ENCODE data around the gene MSH3.
A peak's percentile ranks its signal among the peaks of the same experiment; 100 is the strongest.

MSH3 gene

DNA sequence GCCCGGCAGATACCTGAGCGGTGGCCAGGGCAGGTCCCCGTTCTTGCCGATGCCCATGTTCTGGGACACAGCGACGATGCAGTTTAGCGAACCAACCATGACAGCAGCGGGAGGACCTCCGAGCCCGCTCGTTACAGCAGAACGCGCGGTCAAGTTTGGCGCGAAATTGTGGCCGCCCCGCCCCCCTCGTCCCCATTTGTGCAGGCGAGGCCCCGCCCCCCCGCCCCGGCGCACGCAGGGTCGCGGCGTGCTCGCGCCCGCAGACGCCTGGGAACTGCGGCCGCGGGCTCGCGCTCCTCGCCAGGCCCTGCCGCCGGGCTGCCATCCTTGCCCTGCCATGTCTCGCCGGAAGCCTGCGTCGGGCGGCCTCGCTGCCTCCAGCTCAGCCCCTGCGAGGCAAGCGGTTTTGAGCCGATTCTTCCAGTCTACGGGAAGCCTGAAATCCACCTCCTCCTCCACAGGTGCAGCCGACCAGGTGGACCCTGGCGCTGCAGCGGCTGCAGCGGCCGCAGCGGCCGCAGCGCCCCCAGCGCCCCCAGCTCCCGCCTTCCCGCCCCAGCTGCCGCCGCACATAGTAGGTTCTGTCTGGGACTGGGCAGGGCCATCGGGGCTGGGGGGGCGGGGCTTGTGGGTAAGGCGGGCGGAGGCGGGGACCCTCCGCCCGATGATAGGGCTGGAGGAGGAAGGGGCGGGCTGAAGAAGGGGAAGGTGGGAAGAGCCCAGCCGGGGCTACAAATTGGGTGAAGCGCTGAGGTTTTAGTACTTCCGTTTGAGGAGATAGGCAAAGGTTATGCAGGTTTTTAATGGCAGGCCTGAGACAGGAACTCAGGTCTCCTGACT lies at the start of gene MSH3, which contains the start of gene DHFR:
TSS of gene MSH3 (plus strand) at position 262 of the 840 bp plus-strand sequence. CDS start at position 338, 76 bp downstream.
TSS of gene DHFR (minus strand) at position 593 of the 840 bp plus-strand sequence. CDS start at position 99, 494 bp downstream.
- DNase-seq, result peak; percentile 89

DNA sequence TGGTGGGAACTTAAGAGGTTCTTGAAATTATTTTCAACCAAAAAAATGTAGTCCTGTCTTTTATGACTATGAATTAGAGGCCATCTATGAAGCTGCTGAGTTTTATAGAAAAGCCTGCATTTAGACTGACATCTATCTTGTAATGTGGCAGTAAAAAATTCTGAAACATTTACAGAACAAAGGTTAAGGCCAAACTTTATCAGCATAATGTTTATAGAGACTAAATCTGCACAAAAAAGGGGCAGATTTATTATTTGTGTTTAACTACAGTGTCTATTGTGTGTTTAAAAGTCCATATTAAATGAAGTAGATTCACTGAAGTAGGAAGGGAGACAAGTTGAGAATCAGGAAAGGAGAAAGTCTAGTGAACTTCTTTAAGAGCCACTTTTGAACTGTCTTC lies 47.1 kb upstream of the MSH3 start:
- no peak for DNase-seq

DNA sequence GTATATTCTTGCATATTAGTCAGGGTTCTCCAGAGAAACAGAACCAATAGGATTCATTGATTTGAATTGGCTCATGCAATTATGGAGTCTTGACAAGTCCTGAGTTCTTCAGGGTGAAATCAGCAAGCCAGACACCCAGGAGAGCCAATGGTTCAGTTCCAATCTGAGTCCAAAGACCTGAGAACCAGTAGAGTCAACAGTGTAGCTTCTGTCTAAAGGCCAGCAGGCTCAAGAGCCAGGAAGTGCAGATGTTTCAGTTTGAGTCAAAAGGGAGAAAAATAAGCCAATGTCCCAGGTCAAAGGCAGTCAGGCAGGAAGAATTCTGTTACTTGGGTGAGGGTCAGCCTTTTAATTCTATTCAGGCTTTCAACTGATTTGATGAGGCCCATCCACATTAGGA lies 46.6 kb upstream of the MSH3 start:
- DNase-seq, result no peak

DNA sequence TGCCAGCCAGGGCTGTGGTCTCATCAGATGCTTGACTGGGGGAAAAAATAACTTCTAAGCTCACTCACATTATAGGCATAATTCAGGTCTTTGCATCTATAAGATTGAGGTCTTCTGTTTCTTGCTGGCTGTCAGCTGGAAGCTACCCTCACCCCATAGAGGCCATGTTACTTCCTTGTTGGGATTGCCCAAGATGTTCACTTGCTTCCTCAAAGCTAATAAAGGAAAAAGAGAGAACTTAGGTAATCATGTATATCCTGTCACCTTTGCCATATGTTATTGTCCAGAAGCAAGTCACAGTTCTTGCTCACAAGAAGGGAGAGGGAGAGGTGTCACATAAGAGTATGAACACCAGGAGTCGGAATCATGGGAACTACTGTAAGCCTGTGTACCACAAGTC lies 45.7 kb upstream of the MSH3 start:
- no peak for DNase-seq

DNA sequence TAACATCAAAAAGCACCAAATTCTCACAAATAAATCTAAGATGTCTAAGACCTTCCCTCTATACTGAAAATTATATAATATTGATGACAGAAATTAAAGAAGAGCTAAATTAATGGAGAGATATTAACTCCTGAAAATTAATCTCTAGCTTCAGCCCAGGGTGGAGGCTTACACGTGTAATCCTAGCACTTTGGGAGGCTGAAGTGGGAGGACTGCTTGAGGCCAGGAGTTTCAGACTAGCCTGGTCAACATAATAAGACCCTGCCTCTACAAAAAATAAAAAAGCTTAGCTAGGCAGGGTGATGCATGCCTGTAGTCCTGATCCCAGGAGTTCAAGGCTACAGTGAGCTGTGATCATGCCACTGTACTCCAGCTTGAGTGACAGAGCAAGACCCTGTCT lies 44.8 kb upstream of the MSH3 start:
- DNase-seq, result no peak

DNA sequence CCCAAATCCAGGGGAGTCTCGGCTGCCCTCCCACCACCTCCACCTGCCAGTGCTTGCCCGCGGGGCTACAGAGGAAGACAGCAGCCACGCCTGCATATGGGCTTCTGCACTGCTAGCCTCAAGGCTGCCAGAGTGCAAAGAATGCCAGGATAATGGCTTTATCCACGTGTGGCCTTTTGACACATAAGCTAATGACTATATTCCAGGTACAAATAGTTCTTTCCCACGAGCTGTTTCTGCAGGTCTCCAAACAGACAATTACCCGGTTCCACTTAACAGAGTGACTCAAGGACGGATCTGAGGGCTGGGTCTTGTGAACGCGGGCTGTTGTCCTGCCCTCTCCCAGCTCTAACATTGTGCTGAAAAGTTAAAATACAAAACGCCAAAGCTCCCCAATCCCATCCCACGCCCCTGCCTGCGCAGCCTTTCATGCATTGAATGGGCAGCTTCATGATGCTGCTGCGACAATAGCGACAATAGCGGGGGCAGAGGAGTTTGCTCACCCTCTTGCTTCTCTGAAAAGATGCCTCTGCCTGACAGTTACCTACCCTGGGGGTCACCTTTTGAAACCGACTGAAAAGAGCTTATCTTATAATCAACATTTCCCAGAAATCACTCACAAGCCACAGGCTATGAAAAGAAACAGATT lies 39.1 kb upstream of the MSH3 start:
- no peak for DNase-seq

DNA sequence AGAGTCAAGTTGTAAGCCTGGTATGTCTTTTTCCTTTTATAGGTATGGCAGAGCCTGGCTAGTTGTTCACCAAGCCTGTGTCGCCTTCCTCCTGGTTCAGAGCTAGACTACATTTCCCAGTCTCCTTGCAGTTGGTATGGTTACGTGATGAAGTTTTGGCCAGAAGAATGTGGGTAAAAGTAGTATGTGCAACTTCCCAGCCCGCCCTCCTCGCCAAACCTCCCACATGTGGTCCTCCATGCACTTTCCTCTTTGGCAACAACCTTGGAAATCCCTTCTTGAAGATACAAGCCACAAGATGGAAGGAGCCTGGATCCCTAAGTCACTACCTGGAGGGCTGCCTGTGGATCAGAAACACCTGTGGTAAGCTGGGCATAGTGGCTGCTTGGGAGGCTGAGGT lies 36.0 kb upstream of the MSH3 start:
- DNase-seq, result no peak

DNA sequence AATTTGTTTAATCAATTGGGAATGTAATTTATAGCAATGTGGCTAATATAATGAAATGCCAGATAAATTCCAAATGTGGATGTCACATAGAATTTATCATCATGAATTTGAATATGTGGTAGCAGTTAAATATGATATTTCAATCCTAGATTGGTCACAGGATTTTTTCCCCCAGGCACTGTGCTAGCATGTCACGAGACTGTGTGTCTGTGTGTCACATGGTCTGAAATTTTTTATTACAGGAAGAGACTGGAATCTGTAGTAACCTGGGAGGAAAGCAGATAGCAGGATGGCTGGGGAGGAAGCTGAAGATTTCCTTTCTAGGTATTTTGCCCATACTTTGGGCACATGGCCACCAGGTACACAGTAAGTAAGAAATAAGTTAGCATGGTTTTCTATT lies 35.4 kb upstream of the MSH3 start:
- DNase-seq, result no peak

DNA sequence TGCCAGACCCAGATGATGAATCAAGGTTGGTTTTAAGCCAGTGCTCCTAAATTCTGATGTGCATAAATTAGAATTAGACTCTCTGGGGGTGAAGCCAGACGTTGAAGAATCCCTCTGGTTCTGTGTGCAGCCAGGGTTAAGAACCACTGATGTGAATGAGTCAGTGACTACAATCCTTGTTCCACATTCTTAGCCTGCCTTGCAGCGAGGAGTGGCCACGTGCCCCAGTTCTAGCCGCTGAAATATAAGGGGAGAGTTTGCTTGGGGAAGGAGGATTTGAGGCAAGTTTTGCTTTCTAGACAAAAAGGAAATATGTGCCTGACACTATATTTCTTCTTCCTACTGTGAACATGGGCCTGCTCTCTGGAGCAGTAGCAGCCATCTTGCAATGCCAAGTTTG lies 34.2 kb upstream of the MSH3 start:
- DNase-seq, result no peak

DNA sequence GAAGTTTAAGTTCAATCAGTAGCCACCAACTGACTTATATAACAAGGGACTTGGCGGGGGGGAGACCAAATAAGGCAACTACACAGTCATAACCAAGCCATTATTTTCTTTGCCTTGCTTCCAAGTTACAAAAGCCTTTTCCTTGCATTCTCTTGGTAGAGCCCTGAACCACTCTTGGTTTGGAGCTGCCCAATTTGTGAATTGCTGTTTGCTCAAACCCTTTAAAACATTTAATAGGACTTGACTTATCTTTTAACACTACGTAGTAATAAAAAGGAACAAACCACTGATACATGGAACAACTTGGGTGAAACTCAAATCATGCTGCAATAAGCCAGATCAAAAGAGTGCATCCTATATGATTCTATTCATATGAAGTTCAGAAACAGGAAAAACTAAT lies 31.7 kb upstream of the MSH3 start:
- DNase-seq, result no peak

DNA sequence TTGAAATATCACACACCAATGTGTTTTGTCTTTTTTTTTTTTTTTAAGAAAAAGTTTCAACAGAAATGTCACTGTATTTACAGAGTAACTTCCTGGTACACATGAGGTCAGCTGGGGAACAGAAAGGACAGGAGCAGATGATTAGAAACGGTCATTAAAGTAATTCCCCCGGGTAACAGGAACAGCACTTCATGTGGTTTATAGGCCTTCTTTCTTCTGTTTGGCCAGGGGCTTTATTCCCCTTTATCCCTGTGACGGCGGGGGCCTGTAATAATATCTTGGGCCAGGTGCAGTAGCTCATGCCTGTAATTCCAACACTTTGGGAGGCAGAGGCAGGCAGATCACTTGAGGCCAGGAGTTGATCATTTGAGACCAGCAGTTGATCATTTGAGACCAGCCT lies 30.5 kb upstream of the MSH3 start:
- DNase-seq, result no peak

DNA sequence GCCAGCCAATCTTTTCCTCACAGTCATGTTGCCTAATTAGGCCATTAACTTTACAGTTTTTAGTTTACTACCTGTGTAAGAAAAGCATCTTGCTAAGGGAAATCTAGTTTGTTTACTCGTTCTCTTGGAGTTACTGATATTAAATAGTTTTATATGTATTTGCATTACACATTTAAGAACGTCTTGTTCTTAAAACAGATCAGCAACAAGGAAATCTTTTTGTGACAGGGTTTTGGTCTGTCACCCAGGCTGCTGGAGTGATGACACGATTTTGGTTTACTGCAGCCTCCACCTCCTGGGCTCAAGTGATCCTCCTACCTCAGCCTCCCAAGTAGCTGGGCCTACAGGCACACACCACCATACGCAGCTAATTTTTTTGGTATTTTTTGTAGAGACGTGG lies 29.2 kb upstream of the MSH3 start:
- no peak for DNase-seq

DNA sequence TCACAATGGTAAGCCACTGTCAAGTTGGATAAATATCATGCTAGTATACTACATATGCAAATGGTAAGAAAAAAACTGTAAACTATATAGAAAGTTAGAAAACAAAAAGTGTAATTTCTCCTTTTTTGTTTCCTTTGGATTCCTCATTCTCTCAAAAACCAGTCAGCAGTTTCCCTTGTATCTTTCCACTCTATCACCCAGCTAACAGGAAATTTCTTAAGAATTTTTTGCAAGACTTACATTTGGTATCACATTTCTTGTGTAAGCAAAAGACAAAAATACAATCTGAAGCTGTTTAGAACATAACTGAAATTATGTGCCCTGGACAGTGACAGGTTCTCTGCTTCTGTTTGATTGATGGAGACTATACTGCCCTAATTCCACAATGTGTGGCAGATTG lies 25.2 kb upstream of the MSH3 start:
- DNase-seq, result no peak

DNA sequence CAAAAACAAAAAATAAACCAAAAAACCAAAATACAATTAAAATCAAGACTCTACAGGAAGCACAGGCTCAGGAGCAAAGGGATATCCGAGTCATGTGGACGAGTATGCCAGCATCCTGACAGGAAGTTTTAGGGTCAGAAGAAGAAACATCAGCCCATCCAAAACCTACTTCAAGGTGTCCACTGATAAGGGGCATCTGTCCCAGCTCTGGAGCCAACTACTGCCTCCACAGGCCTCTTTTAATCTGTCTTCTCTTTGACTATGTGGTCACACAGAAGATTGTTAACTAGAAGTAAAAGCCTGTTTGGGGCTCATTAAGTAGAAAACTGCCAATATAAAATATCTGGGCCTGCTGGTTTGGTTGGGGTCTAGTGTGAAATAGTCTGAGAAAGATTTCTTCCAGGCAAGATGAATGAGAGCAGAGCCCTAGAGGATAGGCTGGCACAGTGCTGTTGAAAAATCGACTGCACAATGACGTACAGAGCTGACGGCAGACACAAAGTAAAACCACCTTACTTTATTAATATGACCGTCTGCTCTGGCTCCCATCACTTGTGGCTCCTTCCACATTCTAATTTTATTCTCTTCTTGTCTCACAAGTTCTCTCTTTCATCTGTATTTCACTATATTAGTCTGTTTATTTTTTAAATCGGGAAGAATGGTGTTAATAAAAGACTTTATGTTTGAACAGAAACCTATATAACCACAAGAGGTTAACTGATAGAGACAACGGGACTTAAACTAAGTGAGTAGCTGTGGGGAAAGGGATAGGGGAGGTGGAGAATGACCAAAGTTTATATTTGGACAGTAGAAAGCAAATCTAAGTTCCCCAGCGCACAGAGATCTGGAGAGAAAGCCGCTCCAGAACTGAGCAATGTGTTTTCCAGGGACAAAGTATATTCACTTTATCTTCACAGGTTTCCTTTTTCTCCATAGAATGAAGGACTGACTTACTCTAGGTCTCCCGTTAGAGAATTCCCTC lies 22.9 kb upstream of the MSH3 start:
- DNase-seq, result no peak

DNA sequence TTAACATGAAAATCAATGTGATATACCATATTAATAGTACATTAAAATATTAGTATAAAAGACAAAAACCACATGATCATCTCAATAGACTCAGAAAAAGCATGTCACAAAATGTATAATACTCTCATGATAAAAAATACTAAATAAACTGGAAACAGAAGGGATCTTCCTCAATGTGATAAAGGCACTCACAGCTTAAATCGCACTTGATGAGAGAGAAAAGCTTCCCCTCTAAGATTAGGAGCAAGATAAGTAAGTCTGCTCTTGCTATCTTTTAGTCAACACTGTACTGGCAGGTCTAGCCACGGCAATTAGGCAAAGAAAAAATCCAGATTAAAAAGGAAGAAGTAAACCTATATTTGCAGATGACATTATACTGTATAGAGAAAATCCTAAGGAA lies 21.8 kb upstream of the MSH3 start:
- DNase-seq, result no peak

DNA sequence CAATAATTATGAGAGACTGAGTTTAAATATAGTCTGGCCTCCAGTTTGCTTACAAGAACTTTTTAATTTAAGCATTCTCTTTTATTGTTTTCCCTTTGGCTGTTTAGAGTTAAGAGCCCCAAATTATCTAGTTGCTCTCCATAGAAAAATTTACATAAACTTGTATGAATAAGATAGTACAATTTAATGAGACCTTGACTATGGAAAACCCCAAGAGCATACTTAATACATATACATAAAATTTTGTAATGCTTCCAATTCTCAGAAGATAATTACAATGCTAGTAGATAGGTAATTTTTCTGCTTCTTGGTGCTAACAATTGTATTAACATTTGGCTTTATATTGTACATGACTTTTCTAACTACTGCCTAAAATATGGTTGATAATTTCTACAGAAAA lies 20.3 kb upstream of the MSH3 start:
- no peak for DNase-seq

DNA sequence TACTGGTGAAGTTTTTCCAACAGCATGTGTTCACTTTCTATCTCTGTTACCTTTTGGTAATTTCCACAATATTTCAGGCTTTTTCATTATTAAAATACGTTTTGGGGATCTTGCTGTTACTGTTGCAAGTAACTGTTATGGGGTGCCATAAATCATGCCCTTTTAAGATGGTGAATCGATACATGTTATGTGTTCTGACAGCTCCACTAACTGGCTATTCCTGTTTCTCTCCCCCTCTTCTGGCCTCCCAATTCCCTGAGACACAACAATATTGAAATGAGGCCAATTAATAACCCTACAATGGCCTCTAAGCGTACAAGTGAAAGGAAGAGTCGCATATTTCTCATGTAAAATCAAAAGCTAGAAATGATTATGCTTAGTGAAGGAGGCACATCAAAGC lies 13.1 kb upstream of the MSH3 start:
- DNase-seq, result no peak

DNA sequence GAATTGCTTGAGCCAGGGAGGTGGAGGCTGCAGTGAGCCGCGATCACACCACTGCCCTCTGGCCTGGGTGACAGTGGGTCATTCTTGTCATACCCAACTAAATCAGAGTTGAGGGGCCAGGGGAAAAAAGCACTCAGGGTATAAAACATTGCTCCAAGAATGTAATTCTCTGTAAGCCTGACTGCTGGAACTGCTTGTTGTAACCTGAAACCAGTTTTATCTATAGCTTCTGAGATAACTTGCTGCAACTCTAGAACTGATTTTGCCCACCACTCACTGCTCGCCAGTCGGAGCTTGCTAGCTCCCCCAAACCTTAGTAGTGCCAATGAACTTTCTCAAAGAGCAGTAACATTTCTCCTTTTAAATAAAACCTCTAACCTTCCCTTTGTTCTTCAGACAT lies 9.6 kb upstream of the MSH3 start:
- DNase-seq, result no peak

DNA sequence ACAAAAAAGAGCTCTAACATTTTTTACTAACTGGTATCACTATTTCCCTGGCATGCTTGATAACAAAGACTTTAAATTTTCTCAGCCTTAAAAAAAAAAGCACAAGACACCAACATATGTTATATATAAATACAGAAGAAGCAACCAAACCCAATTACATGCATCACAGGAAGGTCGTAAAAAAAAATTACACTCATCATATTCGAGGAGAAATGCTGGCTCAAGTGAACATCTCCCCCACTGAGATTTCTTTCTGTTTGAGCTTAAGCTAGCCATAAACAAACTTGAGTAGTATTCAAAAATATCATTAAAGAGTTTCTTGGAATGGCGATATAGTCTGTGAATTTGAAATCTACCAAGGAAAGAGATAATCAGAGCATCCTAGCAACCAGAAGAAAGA lies 7.5 kb upstream of the MSH3 start:
- DNase-seq, result no peak

DNA sequence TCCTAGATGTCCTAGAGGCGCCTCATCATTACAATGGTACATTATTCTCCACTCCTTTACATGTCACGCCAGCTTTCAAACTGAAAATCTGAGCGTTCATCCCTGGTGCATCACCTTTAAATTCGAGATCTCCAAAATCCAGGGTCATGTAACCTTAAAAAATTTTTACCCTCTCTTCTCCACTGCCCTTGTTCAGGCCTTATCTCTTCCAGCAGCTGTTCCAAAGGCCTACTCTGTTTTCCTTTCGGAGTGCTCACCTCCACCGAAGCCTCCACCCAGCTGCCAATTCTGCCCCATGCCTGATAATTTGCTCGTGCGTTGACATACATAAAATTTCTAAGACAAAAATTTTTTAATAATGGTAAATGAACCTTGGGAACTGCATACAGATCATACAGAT lies 950 bp upstream of the MSH3 start:
- no peak for DNase-seq

DNA sequence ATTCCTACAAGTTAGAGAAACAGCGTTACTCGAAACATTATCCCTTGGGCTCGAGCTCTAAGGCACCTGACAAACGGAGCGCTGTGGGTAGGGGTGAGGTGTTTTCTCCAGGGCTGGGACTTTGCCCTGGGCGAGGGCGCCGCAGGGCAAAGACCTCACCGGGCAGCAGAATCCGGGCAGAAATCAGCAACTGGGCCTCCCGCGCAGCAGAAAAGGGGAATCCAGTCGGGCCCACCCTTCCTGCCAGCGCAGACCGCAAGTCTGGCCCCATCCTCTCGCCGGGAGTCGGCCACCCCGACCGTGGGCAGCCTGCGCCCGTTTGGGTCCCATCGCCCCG lies 430 bp upstream of the MSH3 start:
- DNase-seq, result peak; percentile 30

DNA sequence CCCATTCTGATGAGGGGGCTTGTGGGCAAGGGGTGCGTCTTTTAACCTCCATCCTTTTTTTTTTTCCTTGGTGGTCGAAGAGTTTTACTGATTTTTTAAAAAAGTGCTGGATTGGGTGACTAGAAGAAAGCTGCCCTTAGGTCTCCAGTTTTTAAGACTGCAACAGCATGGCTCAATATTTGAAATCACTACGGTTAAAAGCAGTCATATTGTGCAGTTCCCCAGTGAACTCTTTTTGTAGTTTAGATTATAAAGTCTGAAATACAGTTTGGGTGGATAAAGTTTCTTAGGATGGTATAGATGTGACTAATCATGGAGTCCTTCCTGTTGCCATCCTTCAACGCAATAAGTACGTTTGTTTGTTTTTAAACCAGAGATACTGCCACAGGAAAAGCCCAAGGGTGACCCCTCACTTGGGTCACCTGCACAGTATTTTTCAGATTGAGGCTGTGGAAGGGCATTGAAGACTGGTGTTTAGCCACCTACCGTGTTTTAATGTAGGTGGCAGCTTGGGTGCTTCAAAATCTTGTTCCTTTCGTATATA lies 851 bp downstream of the MSH3 start:
- no peak for DNase-seq

DNA sequence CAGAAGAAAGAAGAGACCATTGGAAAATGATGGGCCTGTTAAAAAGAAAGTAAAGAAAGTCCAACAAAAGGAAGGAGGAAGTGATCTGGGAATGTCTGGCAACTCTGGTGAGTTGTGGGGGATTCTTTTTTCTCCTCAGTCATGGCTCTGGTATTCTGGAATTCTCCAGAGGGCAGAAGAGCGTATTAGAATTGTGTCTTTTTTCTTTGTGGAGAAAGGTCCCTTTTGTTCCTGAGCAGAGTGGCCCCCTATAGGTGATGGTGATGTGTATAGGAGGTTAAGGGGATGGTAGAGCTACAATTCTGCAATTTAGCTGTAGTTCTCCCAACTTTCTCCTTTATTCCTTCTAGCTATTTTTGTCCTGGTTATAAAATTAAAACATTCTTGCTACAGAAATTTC lies 2.0 kb downstream of the MSH3 start:
- DNase-seq, result no peak
